GM15510 (cell line): ENCODE results near the gene IL13.

Experiments used
- POLR2A ChIP-seq: IDR thresholded peaks from 3 replicates; pipeline ENCODE4 v1.6.1; 2011; ENCODE audit warnings: borderline replicate concordance; ENCODE audit not compliant: insufficient read length; ENCODE audit errors: extremely low read depth

Gene IL13

DNA sequence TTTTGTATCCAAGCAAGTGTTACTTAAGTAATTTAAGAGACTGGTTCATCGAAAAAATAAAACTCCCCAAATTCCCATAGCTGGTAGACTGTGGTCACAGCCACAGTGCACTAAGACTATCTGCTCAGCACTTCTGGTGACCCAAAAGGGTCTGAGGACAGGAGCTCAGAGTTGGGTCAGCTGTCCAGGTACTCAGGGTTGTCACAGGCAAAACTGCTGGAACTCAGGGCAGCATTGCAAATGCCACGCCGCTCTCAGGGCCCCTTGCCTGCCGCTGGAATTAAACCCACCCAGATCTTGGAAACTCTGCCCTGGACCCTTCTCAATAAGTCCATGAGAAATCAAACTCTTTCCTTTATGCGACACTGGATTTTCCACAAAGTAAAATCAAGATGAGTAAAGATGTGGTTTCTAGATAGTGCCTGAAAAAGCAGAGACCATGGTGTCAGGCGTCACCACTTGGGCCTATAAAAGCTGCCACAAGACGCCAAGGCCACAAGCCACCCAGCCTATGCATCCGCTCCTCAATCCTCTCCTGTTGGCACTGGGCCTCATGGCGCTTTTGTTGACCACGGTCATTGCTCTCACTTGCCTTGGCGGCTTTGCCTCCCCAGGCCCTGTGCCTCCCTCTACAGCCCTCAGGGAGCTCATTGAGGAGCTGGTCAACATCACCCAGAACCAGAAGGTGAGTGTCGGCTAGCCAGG lies at the start of gene IL13:
TSS of gene IL13 (plus strand) at position 498 of the 705 bp plus-strand sequence. CDS start at position 512, 14 bp downstream.
- no peak for TF ChIP-seq POLR2A

DNA sequence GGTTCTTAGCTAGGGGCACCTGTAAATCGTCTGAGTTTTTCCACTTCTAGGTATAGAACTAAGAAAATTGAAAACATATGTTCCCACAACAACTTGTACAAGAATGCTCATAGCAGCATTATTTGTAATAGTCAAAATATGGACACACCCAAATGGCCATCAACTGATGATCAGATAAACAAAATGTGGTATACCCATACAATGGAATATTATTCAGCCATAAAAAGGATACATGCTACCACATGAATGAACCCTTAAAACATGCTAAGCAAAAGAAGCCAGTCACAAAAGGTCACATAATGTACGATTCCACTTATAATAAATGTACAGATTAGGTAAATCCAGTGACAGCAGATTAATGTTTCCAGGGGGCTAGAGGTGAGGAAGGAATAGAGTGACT lies 46.0 kb upstream of the IL13 start:
- TF ChIP-seq POLR2A, result no peak

DNA sequence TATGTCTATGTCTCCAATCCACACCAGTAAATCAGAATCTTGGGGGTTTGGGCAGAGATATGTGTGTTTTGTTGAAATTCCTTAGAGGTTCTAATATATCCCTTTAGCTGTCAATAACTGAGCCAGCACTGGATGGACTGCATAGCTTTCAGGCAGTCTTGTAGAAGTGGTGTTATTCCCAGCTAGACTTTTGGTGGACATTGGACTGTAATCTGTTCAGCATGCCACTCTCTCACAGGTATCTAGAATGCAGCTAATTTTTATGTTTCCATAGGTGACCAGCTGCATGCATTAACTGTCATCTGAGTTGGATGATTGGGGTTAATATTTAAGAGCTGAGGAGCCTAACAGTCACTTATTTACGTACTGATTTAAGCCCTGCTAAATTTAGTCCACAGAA lies 45.1 kb upstream of the IL13 start:
- TF ChIP-seq POLR2A, result no peak

GRCh38 chr5:132621699-132622098 lies 36.3 kb upstream of the IL13 start:
- TF ChIP-seq POLR2A, result no peak

- no peak for TF ChIP-seq POLR2A
These were observed 35.4 kb upstream of the IL13 start for GRCh38 chr5:132622608-132623007.

GRCh38 chr5:132627470-132627869 lies 30.5 kb upstream of the IL13 start:
- no peak for TF ChIP-seq POLR2A

GRCh38 chr5:132628814-132629213 lies 29.2 kb upstream of the IL13 start:
- no peak for TF ChIP-seq POLR2A

DNA sequence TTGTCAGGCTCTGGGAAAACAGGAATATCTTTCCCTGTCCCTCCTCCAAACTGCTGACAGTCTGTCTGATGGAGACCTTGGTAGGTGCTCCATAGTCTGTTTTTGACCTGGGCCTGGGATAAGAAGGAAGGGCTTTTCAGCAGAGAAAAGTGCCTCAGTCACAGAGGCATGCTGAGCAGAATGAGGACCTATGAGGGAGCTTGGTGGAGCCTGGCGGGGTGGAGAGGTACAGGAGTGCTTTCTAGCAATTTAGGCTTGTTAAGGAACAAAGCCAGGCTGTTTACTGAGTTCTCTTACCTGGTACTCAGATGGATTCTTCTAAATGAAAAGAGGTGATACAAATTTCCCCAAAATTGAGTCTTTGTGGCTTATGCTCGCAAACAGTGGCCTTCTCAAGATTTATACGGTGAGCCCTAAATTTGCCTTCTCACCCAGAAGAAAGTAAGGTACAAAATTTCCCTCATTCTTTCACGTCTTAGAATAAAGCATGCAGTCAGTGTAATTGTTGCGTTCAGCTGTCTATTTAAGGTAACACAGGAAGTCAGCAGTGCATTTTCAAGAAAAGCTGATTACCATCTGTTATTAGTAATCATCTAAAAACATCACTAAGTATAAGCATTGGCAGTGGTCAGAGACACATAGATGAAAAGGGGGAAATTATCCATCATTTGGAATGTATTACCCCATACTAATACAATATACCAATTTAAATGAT lies 28.6 kb upstream of the IL13 start:
- TF ChIP-seq POLR2A, result no peak

DNA sequence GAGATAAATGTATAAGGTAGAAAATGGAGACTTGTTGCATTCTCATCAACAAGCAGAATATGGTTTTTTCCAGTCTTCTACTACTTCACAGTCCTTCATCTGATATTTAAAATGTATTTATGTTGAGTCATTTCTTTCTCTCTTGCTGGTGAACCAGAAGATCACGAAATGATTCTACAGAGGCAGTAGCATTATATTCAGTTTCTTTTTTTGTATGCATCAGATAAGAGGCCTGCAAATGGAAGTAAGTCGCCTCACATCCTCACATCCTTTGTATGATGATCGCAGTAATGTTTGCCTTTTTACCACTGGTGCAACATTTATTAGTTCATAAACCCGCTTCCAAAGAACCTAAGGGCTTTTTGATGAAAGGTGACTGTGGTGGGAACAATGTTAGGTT lies 22.1 kb upstream of the IL13 start:
- TF ChIP-seq POLR2A, result no peak

DNA sequence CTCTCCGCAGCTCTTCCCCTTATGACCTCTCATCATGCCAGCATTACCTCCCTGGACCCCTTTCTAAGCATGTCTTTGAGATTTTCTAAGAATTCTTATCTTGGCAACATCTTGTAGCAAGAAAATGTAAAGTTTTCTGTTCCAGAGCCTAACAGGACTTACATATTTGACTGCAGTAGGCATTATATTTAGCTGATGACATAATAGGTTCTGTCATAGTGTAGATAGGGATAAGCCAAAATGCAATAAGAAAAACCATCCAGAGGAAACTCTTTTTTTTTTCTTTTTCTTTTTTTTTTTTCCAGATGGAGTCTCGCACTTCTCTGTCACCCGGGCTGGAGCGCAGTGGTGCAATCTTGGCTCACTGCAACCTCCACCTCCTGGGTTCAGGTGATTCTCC lies 20.7 kb upstream of the IL13 start:
- TF ChIP-seq POLR2A, result no peak

DNA sequence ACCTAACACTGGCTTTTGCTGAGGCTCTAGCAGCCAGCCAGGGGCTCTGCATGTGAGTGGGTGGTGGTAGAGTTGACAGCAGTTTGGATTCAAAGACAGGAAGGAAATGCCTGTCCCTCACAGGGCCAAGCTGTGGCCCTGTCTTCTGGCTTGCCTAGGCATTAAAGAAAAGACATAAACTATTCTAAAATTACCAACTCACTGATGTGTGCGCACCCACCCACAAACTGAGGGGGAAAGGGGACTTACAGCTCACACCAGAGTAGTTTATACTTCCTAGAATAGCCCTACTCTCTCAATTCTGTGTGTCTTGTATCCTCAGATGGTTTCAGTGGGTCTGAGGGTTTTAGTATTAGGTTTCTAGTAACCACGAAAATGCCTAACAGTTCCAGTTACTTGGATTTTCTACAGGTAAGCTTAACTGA lies 18.3 kb upstream of the IL13 start:
- no peak for TF ChIP-seq POLR2A

GRCh38 chr5:132640613-132641012 lies 17.4 kb upstream of the IL13 start:
- no peak for TF ChIP-seq POLR2A

DNA sequence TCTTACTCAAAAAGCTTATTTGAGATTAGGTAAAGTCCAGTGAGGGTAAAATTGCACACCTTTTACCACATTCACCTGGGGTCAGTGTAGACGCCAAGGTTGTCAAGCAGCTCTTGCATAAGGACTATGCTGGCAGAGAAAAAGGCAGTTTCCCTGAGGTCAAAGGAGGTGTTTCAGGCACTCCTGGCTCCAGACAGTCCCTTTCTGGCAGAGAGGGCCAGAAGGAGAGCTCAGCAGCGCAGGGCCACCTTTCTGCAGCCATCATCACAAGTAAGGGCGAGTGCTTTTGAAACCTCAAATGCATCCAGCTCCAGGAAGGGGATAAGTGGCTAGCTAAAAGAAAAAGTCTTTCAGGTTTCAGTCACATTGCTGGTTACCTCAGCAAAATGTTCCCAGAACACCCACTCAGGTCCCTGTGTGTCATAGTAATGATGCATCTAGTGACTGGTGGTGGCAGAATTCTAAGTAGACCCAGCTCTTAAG lies 16.7 kb upstream of the IL13 start:
- TF ChIP-seq POLR2A, result no peak

GRCh38 chr5:132641841-132642240 lies 16.1 kb upstream of the IL13 start:
- no peak for TF ChIP-seq POLR2A

DNA sequence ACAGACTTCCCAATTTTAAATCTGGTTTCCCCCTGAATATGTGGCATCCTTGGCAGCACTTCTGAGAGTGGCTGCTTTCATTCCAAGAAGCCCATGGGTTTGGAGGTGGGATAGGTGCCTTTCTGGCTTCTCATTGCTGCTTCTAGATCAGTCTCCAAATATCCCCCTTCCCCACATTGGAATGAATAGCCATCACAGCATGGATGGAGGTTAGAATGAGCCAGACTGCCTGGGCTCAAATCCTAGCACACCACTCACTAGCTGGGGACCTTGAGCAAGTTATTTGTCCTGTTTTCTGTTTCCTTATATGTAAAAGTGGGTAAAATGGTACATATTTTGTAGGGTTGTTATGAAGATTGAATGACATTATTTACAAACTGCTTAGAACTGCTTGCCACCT lies 13.8 kb upstream of the IL13 start:
- no peak for TF ChIP-seq POLR2A

DNA sequence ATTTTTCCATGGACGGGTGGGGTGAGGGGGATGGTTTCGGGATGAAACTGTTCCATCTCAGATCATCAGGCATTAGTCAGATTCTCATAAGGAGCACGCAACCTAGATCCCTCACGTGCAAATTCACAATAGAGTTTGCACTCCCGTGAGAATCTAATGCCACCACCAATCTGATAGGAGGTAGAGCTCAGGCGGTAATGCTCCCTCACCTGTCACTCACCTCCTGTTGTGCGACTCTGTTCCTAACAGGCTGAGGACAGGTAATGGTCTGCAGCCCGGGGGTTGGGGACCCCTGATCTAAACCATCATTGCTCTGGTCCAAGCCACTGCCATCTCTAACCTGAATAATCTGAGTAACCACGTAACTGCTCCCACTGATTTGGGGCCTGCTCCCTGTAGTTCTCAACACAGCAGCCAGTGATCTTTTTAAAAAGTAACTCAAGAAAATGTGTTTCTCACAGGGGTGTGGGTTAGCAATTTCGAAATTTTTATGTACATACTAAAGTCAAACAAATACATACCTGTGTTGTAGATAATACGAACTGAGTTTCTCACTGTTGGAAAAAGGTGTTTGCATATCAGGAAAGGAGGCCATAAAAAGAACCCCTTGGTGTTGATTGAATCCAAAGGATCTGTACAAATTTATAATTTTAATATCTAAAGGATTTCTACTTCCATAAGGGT lies 11.2 kb upstream of the IL13 start:
- TF ChIP-seq POLR2A, result no peak

- TF ChIP-seq POLR2A, result no peak
These were observed 10.5 kb upstream of the IL13 start for GRCh38 chr5:132647473-132647872.

DNA sequence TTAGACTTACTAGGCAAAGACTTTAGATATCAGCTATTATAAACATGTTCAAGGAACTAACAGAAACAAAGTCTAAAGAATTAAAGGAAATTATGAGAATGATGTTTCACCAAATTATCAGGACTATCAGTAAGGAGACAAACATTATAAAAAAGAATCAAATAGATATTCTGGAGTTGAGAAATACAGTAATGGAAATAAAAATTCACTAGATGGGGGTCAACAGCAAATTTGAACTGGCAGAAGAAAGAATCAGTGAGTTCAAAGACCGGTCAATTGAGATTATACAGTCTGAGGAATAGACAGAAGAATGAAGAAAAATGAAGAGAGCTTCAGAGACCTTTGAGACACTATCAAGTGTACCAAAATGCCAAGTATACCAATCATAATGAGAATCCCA lies 9.6 kb upstream of the IL13 start:
- TF ChIP-seq POLR2A, result no peak
